Activated CD4-positive, alpha-beta T cell treated with anti-CD3 and anti-CD28 coated beads, Interleukin-2, amount 50 U/mL, for 1 hour (primary cell): ENCODE data around the gene KLF7.

Experiments
- DNase-seq: peaks from one replicate; pipeline ENCODE4 v3.0.0-alpha.2; 2020

KLF7 gene

DNA sequence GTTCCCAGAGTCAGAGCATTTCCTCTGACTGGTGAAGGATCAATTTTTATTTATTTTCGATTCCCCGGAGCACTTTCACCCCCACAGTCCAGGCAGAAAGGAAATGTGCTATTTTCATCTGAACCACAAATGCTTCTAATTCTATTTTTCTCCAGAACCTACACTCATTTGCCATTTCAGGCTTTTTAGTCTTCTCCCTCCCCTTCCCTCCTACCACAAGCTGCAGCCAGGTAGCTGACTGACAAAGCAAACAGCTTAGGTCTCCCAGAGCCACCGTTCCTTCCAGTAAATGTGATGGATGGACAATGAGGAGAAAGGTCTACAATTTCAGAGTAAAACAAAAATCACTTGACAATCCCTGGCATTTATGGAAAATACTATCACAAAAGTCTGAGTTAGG lies 76.9 kb downstream of the KLF7 start:
- no peak for DNase-seq

DNA sequence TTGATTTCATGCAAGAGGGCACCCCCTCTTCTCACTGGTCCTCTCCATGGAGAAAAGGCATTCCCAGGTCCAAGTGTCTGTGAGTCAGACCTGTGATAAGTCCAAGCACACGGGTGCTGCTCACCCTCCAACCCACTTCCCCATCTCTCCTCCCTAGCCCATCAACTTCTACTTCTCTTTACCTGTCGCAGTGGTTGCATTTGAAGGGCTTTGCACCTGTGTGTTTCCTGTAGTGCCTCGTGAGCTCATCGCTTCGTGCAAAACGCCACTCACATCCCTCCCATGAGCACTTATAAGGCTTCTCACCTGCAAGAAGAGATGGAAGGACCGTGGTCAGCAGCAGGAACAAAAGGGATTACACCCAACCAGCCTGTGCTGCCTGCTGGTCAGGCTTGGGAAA lies 77.5 kb downstream of the KLF7 start:
- DNase-seq, result no peak

- no peak for DNase-seq
These were observed 78.5 kb downstream of the KLF7 start for GRCh38 chr2:207087046-207087902.

DNA sequence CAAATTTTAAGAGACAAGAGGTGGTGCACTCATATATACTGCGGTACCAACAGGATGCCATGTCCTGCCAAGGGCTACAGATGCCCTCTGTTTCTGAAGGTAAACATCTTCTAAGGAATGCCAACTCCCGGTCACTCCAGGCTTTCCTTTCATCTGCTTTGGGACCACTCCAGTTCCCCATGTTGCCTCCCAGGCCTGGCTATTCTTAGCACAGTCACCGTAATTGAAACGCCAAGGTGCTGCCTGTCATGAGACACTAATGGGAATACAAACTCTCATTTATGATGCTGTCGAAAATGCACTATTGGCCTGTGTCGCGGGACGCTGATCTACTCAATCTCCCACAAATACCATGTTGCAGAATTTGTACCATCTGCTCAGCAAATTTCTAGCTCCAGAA lies 79.6 kb downstream of the KLF7 start:
- DNase-seq, result no peak

- no peak for DNase-seq
These were observed 80.6 kb downstream of the KLF7 start for GRCh38 chr2:207085110-207085509.

DNA sequence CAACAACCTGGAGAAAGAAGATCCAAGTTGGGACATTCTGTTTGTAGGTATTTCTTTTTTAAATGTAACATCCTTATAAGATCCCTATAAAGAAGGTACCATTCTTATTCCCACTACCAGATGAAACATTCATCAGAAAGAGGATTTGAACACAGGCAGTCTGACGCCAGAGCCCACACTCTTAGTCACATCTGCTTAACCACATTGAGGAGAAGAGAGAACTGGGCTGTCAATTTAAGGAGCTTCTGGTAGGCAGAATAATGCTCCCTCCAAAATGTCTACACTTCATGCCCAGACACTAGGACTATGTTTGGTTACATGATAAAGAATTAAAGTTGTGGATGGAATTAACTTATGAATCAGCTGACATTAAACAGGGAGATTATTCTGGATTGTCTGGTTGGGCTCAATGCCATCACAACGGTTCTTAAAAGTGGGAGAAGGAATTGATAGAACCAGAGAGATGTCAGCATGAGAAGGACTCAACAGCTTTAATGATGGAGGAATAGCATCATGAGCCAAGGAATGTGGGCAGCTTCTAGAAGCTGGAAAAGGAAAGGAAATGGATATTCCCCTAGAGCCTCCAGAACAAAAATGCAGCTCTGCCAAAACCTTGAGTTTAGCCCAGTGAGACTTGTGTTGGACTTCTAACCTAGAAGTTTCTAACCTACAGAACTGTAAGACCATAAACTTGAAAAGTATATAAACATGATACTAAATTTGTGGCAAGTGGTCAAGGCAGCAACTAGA lies 82.2 kb downstream of the KLF7 start:
- DNase-seq, result no peak

GRCh38 chr2:207082619-207083018 lies 83.1 kb downstream of the KLF7 start:
- DNase-seq, result no peak

GRCh38 chr2:207078186-207078798 lies 87.5 kb downstream of the KLF7 start:
- no peak for DNase-seq

- no peak for DNase-seq
These were observed 88.5 kb downstream of the KLF7 start for GRCh38 chr2:207077266-207077665.

- no peak for DNase-seq
These were observed 90.3 kb downstream of the KLF7 start for GRCh38 chr2:207075456-207075855.

- DNase-seq, result no peak
These were observed 91.7 kb downstream of the KLF7 start for GRCh38 chr2:207073801-207074678.

GRCh38 chr2:207073412-207073800 lies 92.3 kb downstream of the KLF7 start:
- DNase-seq, result no peak

- DNase-seq, result no peak
These were observed 93.2 kb downstream of the KLF7 start for GRCh38 chr2:207072571-207072970.

- no peak for DNase-seq
These were observed 93.9 kb downstream of the KLF7 start for GRCh38 chr2:207071820-207072219.

DNA sequence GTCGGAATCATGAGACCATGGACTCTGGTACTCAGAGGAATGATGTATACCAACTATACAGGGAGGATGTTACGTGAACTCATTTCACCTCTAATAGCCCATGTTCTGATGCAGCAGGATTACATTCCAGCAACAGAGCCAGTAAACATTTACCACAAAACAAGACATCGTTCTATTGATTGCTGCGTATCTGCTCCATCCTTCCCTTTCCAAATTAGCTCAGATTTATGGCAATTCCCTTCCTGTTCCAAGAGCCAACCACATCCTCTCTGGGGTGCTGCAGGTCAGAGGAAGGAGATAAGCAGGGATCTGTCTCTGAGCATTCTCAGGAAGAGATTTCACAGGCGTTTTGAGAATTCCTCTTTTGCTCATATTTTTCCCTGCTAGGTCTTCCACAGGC lies 98.3 kb downstream of the KLF7 start:
- DNase-seq, result no peak

- DNase-seq, result no peak
These were observed 98.8 kb downstream of the KLF7 start for GRCh38 chr2:207066791-207067460.

DNA sequence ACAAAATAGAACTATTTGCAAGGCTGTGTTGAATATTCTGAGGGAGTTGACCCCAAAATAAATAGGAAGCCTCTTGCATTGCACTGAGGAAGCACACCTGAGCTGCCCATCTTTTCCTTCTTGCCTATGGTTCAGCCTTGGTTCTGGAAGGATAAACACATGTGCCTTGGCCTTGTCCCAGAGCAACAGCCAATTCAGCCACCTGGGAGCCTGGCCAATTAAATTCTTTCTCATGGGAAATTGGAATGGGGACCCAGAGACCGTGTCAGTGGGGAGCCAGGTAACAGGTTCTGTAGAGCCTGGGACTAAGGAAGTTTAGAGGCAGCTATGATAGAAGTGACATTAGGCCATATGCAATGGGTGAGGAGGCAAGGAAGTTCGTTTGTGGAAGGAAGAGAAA lies 99.6 kb downstream of the KLF7 start:
- DNase-seq, result no peak

DNA sequence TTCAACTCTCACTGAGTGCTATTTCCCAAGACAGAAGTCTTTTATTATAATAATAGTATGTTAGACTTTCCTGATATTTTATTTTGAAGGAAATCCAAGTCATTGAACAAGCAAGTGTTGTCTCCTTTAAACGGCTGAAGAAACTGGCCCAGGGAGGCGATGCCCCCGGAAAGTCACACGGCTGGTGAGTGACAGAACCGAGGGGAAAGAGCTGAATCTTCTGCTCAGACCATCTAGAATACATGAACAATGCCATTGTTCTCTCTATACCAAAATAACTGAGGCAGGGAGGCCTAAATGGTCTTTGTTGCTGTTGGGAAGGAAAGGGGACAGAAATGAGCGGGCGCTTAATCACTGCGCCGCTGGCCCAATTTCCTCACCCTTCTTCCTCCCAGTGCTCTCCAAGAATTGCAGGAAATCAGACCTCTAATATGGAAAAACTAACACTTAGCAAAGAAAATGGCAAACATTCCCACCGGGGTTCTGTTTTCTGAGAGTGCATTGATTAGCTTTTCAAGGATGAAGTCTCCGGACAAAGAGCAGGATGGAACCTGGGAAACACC lies 101.5 kb downstream of the KLF7 start:
- no peak for DNase-seq

- DNase-seq, result no peak
These were observed 104.6 kb downstream of the KLF7 start for GRCh38 chr2:207061181-207061580.

- no peak for DNase-seq
These were observed 110.5 kb downstream of the KLF7 start for GRCh38 chr2:207055257-207055656.

DNA sequence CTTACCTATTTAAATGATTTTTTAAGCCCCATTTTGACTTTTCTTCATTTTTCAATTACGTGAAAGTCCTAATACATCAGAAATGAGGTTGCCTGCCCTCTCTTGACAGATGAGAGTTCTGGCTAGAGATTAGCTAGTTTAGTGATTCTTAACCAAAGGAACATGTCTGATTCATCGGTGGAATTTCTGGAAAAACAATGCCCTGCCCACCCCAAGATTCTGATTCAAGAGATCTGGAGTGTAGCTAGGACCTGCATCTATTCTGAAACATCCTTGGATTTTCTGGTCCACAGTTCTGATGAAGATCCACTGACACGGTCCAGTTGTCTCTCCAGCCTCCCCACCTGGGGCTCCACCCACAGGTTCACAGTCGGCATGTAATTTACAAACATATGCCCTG lies 111.2 kb downstream of the KLF7 start:
- no peak for DNase-seq

- DNase-seq, result no peak
These were observed 114.3 kb downstream of the KLF7 start for GRCh38 chr2:207051385-207051965.
